Measurements from ENCODE around the gene FRG2C. TPM values are rescaled to one million over a fixed set of nuclear protein-coding genes. Genes with fewer than 3 reads are reported as not detected.
"Not testable (repeated sequence)": the region's sequence is repeated elsewhere in the genome, so short reads cannot be mapped to it uniquely, and the experiment has no call there.

Gene FRG2C
- not detected in 2 replicates for total RNA-seq (2012; rRNA removed)
- polyA plus RNA-seq (2012; rRNA removed) = not detected in 2 replicates
- not detected in 2 replicates for polyA plus RNA-seq (2012; cell fraction: cytosol; rRNA removed)
- polyA plus RNA-seq (2012; cell fraction: nucleus; rRNA removed; ENCODE audit: low replicate concordance) = not detected in 2 replicates
- Bru-seq, nascent RNA = not detected
- not detected for BruChase-seq, experiment 1, labeled RNA remaining after a 6-hour chase
- BruChase-seq, experiment 2, labeled RNA remaining after a 2-hour chase = not detected
- long read RNA-seq = 0 reads

DNA sequence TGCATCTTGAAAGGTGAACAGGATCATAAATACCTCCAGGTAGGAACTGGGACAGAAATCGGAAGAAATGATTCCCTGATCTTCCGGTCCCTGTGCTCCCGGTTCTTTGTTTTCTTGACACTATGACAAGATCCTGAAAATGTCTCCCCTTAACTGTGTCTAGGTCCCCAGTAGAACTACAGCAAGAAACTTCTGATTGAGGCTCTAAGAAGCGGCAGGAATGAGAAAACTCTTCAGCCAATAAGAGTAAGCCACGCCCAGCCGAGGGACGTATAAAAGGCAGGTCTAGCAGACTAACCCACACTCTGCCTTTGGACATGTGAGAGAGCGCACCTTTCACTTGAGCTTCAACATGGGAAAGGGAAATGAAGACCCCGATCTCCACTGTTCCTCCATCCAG, at the start of gene FRG2C:
TSS of gene FRG2C (plus strand) at position 301 of the 400 bp plus-strand sequence. CDS start at position 353, 52 bp downstream.
- H3K18ac ChIP-seq (ENCODE audit: low read depth, low read length); H3K27ac ChIP-seq (ENCODE audit: insufficient read depth, low read length); intact Hi-C loops (cut with micrococcal nuclease); H3K79me1 ChIP-seq (ENCODE audit: low read depth in 1 of 2, low read length in 2 of 2); H2BK5ac ChIP-seq (ENCODE audit: low read depth, low read length, poor library complexity, severe bottlenecking); H2BK15ac ChIP-seq (ENCODE audit: low read depth, low read length); H3K14ac ChIP-seq (replicated peaks; ENCODE audit: low read depth, low read length); ATAC-seq (ENCODE audit: low read depth); DNase-seq; BruUV-seq (replicated peaks); H4K5ac ChIP-seq (ENCODE audit: low read depth, low read length); dilution Hi-C loops (cut with HindIII; ENCODE audit: low sequenced_read_pairs, unreplicated experiment); H3K9me3 ChIP-seq (ENCODE audit: control insufficient read depth, insufficient read depth, low read length); H3K9me1 ChIP-seq (ENCODE audit: insufficient read depth, low read length); H3K4me1 ChIP-seq (ENCODE audit: control insufficient read depth, insufficient read depth, low read length); POLR2A ChIA-PET (ENCODE audit: unreplicated experiment); H4K8ac ChIP-seq (ENCODE audit: low read depth in 2 of 2, low read length in 2 of 2); H3K4me3 ChIP-seq (ENCODE audit: insufficient read depth, low read depth, low read length); H2AK5ac ChIP-seq (ENCODE audit: low read depth, low read length); H4K20me1 ChIP-seq (ENCODE audit: insufficient read depth, low read length); H4K91ac ChIP-seq (ENCODE audit: insufficient read depth, low read depth, low read length); H2AK9ac ChIP-seq (replicated peaks; ENCODE audit: low read depth, low read length, poor library complexity); H3K4me2 ChIP-seq (ENCODE audit: low read depth, low read length); H3K4ac ChIP-seq (ENCODE audit: low read depth, low read length); CTCF ChIA-PET; H3K36me3 ChIP-seq (ENCODE audit: control insufficient read depth, insufficient read depth, low read length); in situ Hi-C loops (cut with MboI; ENCODE audit: low sequenced_read_pairs); H3K27me3 ChIP-seq (ENCODE audit: control insufficient read depth, insufficient read depth, low read length); H2BK20ac ChIP-seq (ENCODE audit: low read depth, low read length); H3K23ac ChIP-seq (ENCODE audit: low read depth, low read length); H2AFZ ChIP-seq (replicated peaks; ENCODE audit: low read length, poor library complexity); H3K56ac ChIP-seq (ENCODE audit: extremely low read depth, insufficient read depth, low read length); H2BK120ac ChIP-seq (ENCODE audit: low read depth, low read length); H3K9ac ChIP-seq (ENCODE audit: low read depth, low read length): not testable (repeated sequence)
- no CpG with 5 or more reads among the region's 9 CpGs for WGBS, 2 experiments (ENCODE audit: extremely low coverage in 2 of 2, insufficient read length in 1 of 2)

DNA sequence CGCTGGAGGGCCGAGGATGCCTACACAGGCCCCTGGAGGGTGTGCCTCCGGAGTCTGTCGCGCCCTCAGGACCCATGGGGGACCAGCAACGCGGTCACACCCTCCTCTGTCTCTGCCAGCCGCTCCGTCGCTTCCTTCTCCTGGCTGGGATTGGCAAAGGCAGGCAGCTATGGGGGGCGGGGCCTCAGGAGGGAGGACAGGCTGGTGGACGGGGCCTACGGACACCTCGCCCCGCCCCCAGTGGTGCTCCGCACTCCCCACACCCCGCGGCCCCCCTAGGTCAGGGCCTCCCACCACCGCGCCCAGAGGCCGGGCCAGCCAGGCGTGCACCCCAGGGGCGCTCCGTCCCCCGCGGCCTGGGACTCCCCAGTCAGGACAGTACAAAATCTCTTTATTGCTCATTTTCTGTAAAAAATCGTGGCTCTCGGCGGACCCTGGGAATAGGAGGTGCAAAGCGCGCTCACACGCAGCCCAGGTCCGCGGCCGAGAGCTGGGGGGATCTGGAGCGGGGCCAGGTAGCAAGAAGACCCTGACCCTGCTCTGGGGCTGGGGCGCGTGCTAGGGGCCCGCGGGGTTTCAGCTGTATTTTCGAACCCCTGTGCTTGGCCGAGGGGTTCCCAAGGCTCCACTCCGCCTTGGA, 45.3 kb upstream of the FRG2C start:
- H3K4me3 ChIP-seq (ENCODE audit: insufficient read depth, low read depth, low read length); H4K8ac ChIP-seq (ENCODE audit: low read depth in 2 of 2, low read length in 2 of 2); H3K27me3 ChIP-seq (ENCODE audit: control insufficient read depth, insufficient read depth, low read length); H2AK9ac ChIP-seq (replicated peaks; ENCODE audit: low read depth, low read length, poor library complexity); H3K9me1 ChIP-seq (ENCODE audit: insufficient read depth, low read length); H2AFZ ChIP-seq (replicated peaks; ENCODE audit: low read length, poor library complexity); H2AK5ac ChIP-seq (ENCODE audit: low read depth, low read length); H2BK120ac ChIP-seq (ENCODE audit: low read depth, low read length); H3K79me1 ChIP-seq (ENCODE audit: low read depth in 1 of 2, low read length in 2 of 2); H3K4ac ChIP-seq (ENCODE audit: low read depth, low read length); H4K5ac ChIP-seq (ENCODE audit: low read depth, low read length); intact Hi-C loops (cut with micrococcal nuclease); H3K23ac ChIP-seq (ENCODE audit: low read depth, low read length); H2BK20ac ChIP-seq (ENCODE audit: low read depth, low read length); H3K14ac ChIP-seq (replicated peaks; ENCODE audit: low read depth, low read length); BruUV-seq (replicated peaks); in situ Hi-C loops (cut with MboI; ENCODE audit: low sequenced_read_pairs); ATAC-seq (ENCODE audit: low read depth); H3K9me3 ChIP-seq (ENCODE audit: control insufficient read depth, insufficient read depth, low read length); H3K27ac ChIP-seq (ENCODE audit: insufficient read depth, low read length); H3K56ac ChIP-seq (ENCODE audit: extremely low read depth, insufficient read depth, low read length); H3K18ac ChIP-seq (ENCODE audit: low read depth, low read length); DNase-seq; H3K4me1 ChIP-seq (ENCODE audit: control insufficient read depth, insufficient read depth, low read length); H3K4me2 ChIP-seq (ENCODE audit: low read depth, low read length); H2BK5ac ChIP-seq (ENCODE audit: low read depth, low read length, poor library complexity, severe bottlenecking); H3K9ac ChIP-seq (ENCODE audit: low read depth, low read length); dilution Hi-C loops (cut with HindIII; ENCODE audit: low sequenced_read_pairs, unreplicated experiment); CTCF ChIA-PET; H3K36me3 ChIP-seq (ENCODE audit: control insufficient read depth, insufficient read depth, low read length); H4K91ac ChIP-seq (ENCODE audit: insufficient read depth, low read depth, low read length); H4K20me1 ChIP-seq (ENCODE audit: insufficient read depth, low read length); POLR2A ChIA-PET (ENCODE audit: unreplicated experiment); H2BK15ac ChIP-seq (ENCODE audit: low read depth, low read length): not testable (repeated sequence)
- 0% methylated on average over 3 of the region's 43 CpGs; no CpG with 5 or more reads in 1 of the 2 experiments for WGBS, 2 experiments (ENCODE audit: extremely low coverage in 2 of 2, insufficient read length in 1 of 2)

Measured in IMR-90 (cell line).